ENCODE results near the gene KBTBD8. TPM values are rescaled to one million over a fixed set of nuclear protein-coding genes. Genes with fewer than 3 reads are reported as not detected.

Gene KBTBD8
- total and polyA plus RNA-seq, 9 of the 15 experiments (the other 6 are each of a cell fraction or from before 2014, with no cell fraction given): 2.7 to 9.1 (median 5.6) TPM

DNA sequence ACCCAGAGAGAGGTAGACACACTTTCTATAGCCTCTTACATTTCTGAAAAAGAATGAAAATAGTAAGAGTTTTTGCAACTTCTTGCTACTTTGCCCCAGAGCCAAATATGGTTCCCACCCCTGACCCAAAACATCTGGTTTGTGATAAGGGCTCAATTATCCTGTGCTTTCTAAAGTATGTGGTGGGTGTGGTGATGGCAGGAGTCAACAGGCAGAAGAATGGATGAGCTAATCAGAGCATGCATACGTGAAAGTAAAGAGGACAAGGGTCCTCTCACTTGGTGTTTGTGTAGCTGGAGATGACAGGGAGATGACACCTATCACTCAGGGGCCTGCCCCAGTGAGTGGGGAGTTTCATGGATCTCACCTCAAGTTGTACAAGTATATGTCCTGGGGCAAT, 19.1 kb downstream of the KBTBD8 start (continued):
- TF ChIP-seq, protein P1, sequence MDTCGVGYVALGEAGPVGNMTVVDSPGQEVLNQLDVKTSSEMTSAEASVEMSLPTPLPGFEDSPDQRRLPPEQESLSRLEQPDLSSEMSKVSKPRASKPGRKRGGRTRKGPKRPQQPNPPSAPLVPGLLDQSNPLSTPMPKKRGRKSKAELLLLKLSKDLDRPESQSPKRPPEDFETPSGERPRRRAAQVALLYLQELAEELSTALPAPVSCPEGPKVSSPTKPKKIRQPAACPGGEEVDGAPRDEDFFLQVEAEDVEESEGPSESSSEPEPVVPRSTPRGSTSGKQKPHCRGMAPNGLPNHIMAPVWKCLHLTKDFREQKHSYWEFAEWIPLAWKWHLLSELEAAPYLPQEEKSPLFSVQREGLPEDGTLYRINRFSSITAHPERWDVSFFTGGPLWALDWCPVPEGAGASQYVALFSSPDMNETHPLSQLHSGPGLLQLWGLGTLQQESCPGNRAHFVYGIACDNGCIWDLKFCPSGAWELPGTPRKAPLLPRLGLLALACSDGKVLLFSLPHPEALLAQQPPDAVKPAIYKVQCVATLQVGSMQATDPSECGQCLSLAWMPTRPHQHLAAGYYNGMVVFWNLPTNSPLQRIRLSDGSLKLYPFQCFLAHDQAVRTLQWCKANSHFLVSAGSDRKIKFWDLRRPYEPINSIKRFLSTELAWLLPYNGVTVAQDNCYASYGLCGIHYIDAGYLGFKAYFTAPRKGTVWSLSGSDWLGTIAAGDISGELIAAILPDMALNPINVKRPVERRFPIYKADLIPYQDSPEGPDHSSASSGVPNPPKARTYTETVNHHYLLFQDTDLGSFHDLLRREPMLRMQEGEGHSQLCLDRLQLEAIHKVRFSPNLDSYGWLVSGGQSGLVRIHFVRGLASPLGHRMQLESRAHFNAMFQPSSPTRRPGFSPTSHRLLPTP (IDR thresholded peaks at IDR 0.05; ENCODE audit: borderline replicate concordance, extremely low read depth, insufficient read length): no peak
- peak in 1 of 2 experiments; percentile 93; a peak in 2 of 4 replicates for TF ChIP-seq SRF (CRISPR knock-in tag; IDR thresholded peaks at IDR 0.05)
- TF ChIP-seq ZNF134 (CRISPR knock-in tag; conservative IDR thresholded peaks at IDR 0.05): no peak
- TF ChIP-seq NCOR1 (IDR thresholded peaks at IDR 0.05): peak; percentile 89
- TF ChIP-seq CBFB (CRISPR knock-in tag; IDR thresholded peaks at IDR 0.05): no peak
- TF ChIP-seq, protein P2, sequence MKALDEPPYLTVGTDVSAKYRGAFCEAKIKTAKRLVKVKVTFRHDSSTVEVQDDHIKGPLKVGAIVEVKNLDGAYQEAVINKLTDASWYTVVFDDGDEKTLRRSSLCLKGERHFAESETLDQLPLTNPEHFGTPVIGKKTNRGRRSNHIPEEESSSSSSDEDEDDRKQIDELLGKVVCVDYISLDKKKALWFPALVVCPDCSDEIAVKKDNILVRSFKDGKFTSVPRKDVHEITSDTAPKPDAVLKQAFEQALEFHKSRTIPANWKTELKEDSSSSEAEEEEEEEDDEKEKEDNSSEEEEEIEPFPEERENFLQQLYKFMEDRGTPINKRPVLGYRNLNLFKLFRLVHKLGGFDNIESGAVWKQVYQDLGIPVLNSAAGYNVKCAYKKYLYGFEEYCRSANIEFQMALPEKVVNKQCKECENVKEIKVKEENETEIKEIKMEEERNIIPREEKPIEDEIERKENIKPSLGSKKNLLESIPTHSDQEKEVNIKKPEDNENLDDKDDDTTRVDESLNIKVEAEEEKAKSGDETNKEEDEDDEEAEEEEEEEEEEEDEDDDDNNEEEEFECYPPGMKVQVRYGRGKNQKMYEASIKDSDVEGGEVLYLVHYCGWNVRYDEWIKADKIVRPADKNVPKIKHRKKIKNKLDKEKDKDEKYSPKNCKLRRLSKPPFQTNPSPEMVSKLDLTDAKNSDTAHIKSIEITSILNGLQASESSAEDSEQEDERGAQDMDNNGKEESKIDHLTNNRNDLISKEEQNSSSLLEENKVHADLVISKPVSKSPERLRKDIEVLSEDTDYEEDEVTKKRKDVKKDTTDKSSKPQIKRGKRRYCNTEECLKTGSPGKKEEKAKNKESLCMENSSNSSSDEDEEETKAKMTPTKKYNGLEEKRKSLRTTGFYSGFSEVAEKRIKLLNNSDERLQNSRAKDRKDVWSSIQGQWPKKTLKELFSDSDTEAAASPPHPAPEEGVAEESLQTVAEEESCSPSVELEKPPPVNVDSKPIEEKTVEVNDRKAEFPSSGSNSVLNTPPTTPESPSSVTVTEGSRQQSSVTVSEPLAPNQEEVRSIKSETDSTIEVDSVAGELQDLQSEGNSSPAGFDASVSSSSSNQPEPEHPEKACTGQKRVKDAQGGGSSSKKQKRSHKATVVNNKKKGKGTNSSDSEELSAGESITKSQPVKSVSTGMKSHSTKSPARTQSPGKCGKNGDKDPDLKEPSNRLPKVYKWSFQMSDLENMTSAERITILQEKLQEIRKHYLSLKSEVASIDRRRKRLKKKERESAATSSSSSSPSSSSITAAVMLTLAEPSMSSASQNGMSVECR (CRISPR knock-in tag; IDR thresholded peaks at IDR 0.05): no peak
- TF ChIP-seq HCFC1 (IDR thresholded peaks at IDR 0.05; ENCODE audit: low read depth, low read length): no peak
- TF ChIP-seq, protein P3, sequence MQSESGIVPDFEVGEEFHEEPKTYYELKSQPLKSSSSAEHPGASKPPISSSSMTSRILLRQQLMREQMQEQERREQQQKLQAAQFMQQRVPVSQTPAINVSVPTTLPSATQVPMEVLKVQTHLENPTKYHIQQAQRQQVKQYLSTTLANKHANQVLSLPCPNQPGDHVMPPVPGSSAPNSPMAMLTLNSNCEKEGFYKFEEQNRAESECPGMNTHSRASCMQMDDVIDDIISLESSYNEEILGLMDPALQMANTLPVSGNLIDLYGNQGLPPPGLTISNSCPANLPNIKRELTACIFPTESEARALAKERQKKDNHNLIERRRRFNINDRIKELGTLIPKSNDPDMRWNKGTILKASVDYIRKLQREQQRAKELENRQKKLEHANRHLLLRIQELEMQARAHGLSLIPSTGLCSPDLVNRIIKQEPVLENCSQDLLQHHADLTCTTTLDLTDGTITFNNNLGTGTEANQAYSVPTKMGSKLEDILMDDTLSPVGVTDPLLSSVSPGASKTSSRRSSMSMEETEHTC (IDR thresholded peaks at IDR 0.05): no peak
- 0 out of 2 replicates have a peak, but pooled peaks have one; percentile 57 for TF ChIP-seq MTA3 (IDR thresholded peaks at IDR 0.05; ENCODE audit: borderline replicate concordance)
- TF ChIP-seq PTBP1 (IDR thresholded peaks at IDR 0.05; ENCODE audit: low read depth, low read length): no peak
- TF ChIP-seq MAZ (CRISPR knock-in tag; conservative IDR thresholded peaks at IDR 0.05 in 1 of 2, IDR thresholded peaks at IDR 0.05 in 1 of 2): 0 out of 4 replicates have a peak, but pooled peaks of 1 of the 2 experiments have one; percentile 17
- TF ChIP-seq, protein P4, sequence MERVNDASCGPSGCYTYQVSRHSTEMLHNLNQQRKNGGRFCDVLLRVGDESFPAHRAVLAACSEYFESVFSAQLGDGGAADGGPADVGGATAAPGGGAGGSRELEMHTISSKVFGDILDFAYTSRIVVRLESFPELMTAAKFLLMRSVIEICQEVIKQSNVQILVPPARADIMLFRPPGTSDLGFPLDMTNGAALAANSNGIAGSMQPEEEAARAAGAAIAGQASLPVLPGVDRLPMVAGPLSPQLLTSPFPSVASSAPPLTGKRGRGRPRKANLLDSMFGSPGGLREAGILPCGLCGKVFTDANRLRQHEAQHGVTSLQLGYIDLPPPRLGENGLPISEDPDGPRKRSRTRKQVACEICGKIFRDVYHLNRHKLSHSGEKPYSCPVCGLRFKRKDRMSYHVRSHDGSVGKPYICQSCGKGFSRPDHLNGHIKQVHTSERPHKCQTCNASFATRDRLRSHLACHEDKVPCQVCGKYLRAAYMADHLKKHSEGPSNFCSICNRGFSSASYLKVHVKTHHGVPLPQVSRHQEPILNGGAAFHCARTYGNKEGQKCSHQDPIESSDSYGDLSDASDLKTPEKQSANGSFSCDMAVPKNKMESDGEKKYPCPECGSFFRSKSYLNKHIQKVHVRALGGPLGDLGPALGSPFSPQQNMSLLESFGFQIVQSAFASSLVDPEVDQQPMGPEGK (CRISPR knock-in tag; IDR thresholded peaks at IDR 0.05; ENCODE audit: borderline replicate concordance): no peak
- TF ChIP-seq HNRNPLL (IDR thresholded peaks at IDR 0.05; ENCODE audit: low read depth, low read length, poor library complexity, severe bottlenecking): no peak
- no peak for TF ChIP-seq PYGO2 (tag; IDR thresholded peaks at IDR 0.05)
- TF ChIP-seq CCNT2 (IDR thresholded peaks at IDR 0.05; ENCODE audit: borderline replicate concordance, extremely low read depth, insufficient read length, low read depth, low read length): peak; percentile 30
- TF ChIP-seq ZSCAN32 (CRISPR knock-in tag; IDR thresholded peaks at IDR 0.05): no peak
- no peak for TF ChIP-seq DDX20 (tag; IDR thresholded peaks at IDR 0.05; ENCODE audit: low read depth)
